ENCODE results near the gene FOXL3. TPM values are rescaled to one million over a fixed set of nuclear protein-coding genes. Genes with fewer than 3 reads are reported as not detected.
"Not testable (repeated sequence)": the region's sequence is repeated elsewhere in the genome, so short reads cannot be mapped to it uniquely, and the experiment has no call there.

The FOXL3 gene
- total RNA-seq, 1 experiment from 2014 or later = not detected

DNA sequence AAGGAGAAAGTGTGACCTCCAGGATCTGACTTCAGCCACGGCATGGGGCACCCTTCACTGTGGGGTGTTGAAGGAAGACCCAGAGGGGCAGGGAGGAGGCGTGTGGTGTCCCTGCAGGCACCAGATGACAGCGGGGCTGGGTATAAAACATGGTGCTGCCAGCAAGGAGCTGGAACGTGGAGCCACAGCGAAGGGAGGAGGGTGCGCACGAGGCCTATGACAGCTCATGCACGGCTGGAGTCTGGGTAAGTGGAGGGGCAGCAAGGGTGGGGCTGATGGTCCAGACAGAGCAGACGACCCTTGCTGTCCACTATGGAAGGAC, 27.8 kb upstream of the FOXL3 start:
- Mint-ChIP-seq H3K4me3 (no peak overlapping the region), H3K4me1 (no peaks in the 10 kb centered on the region), H3K36me3 (peaks cover 68% of the 10 kb centered on the region), H3K27me3 (ENCODE audit: low read depth) (peaks cover 21% of the 10 kb centered on the region), H3K9me3 (peaks cover 37% of the 10 kb centered on the region), H3K27ac (no peak overlapping the region; the same call in 1 of the 2 replicates)
- ATAC-seq (no peak), DNase-seq (ENCODE audit: low spot score) (no peak)
- ChIA-PET POLR2A (no interaction called here), CTCF (no interaction called here)
- TF ChIP-seq, protein P1, sequence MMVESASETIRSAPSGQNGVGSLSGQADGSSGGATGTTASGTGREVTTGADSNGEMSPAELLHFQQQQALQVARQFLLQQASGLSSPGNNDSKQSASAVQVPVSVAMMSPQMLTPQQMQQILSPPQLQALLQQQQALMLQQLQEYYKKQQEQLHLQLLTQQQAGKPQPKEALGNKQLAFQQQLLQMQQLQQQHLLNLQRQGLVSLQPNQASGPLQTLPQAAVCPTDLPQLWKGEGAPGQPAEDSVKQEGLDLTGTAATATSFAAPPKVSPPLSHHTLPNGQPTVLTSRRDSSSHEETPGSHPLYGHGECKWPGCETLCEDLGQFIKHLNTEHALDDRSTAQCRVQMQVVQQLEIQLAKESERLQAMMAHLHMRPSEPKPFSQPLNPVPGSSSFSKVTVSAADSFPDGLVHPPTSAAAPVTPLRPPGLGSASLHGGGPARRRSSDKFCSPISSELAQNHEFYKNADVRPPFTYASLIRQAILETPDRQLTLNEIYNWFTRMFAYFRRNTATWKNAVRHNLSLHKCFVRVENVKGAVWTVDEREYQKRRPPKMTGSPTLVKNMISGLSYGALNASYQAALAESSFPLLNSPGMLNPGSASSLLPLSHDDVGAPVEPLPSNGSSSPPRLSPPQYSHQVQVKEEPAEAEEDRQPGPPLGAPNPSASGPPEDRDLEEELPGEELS (CRISPR knock-in tag; IDR thresholded peaks at IDR 0.05) = no peak
- TF ChIP-seq, protein P2, sequence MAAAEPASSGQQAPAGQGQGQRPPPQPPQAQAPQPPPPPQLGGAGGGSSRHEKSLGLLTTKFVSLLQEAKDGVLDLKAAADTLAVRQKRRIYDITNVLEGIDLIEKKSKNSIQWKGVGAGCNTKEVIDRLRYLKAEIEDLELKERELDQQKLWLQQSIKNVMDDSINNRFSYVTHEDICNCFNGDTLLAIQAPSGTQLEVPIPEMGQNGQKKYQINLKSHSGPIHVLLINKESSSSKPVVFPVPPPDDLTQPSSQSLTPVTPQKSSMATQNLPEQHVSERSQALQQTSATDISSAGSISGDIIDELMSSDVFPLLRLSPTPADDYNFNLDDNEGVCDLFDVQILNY (CRISPR knock-in tag; IDR thresholded peaks at IDR 0.05) = no peak
- TF ChIP-seq NFYB (CRISPR knock-in tag; conservative IDR thresholded peaks at IDR 0.05; ENCODE audit: low read depth) = no peak
- TF ChIP-seq TEAD1 (CRISPR knock-in tag; IDR thresholded peaks at IDR 0.05) = no peak
- no peak for TF ChIP-seq RORB (CRISPR knock-in tag; IDR thresholded peaks at IDR 0.05)
- TF ChIP-seq FOXP1 (CRISPR knock-in tag; IDR thresholded peaks at IDR 0.05; ENCODE audit: borderline replicate concordance) = no peak
- no peak for TF ChIP-seq NFE2L1 (CRISPR knock-in tag; IDR thresholded peaks at IDR 0.05)
- TF ChIP-seq HMGA2 (CRISPR knock-in tag; IDR thresholded peaks at IDR 0.05) = no peak

DNA sequence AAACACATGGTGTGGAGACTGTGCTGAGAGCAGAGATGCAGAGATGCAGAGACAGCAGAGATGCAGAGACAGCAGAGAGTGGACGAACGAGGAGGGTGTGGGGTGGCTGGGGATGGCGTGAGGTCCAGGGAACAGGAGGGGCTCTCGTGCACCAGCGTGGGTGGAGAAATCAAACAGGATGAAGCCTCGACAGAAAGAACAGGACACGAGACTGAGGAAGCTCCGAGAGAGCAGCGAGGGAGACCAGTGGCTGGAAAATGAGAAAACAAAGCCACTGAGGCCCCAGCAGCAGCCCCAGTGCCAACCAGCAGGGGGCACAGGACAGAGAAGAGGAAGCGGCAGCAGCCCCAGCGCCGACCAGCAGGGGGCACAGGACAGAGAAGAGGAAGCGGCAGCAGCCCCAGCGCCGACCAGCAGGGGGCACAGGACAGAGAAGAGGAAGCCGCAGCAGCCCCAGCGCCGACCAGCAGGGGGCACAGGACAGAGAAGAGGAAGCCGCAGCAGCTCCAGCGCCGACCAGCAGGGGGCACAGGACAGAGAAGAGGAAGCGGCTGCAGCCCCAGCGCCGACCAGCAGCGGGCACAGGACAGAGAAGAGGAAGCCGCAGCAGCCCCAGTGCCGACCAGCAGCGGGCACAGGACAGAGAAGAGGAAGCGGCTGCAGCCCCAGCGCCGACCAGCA, 27.2 kb upstream of the FOXL3 start:
- H3K4me3 Mint-ChIP-seq, CTCF ChIA-PET, H3K4me1 Mint-ChIP-seq, ATAC-seq, POLR2A ChIA-PET, H3K27ac Mint-ChIP-seq: not testable (repeated sequence)
- TF ChIP-seq, protein P3, sequence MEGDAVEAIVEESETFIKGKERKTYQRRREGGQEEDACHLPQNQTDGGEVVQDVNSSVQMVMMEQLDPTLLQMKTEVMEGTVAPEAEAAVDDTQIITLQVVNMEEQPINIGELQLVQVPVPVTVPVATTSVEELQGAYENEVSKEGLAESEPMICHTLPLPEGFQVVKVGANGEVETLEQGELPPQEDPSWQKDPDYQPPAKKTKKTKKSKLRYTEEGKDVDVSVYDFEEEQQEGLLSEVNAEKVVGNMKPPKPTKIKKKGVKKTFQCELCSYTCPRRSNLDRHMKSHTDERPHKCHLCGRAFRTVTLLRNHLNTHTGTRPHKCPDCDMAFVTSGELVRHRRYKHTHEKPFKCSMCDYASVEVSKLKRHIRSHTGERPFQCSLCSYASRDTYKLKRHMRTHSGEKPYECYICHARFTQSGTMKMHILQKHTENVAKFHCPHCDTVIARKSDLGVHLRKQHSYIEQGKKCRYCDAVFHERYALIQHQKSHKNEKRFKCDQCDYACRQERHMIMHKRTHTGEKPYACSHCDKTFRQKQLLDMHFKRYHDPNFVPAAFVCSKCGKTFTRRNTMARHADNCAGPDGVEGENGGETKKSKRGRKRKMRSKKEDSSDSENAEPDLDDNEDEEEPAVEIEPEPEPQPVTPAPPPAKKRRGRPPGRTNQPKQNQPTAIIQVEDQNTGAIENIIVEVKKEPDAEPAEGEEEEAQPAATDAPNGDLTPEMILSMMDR (IDR thresholded peaks at IDR 0.05) = peak; percentile 42
- Mint-ChIP-seq H3K36me3 (peaks cover 69% of the 10 kb centered on the region), H3K27me3 (ENCODE audit: low read depth) (peaks cover 24% of the 10 kb centered on the region), H3K9me3 (peaks cover 40% of the 10 kb centered on the region)
- peak; percentile 24 for DNase-seq (ENCODE audit: low spot score)

DNA sequence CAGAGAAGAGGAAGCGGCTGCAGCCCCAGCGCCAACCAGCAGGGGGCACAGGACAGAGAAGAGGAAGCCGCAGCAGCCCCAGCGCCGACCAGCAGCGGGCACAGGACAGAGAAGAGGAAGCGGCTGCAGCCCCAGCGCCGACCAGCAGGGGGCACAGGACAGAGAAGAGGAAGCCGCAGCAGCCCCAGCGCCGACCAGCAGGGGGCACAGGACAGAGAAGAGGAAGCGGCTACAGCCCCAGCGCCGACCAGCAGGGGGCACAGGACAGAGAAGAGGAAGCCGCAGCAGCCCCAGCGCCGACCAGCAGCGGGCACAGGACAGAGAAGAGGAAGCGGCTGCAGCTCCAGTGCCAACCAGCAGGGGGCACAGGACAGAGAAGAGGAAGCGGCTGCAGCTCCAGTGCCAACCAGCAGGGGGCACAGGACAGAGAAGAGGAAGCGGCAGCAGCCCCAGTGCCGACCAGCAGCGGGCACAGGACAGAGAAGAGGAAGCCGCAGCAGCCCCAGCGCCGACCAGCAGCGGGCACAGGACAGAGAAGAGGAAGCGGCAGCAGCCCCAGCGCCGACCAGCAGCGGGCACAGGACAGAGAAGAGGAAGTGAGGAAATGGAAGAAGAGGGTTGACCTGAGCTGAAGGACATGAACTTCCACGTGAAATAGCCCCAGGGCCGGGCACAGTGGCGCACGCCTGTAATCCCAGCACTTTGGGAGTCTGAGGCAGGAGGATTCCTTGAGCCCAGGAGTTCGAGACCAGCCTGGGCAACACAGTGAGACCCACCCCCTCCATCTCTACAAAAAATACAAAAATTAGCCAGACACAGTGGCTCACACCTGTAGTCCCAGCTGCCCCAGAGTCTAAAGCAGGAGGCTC, 26.3 kb upstream of the FOXL3 start:
- peaks cover 65% of the 10 kb centered on the region for H3K36me3 Mint-ChIP-seq
- H3K27me3 Mint-ChIP-seq (ENCODE audit: low read depth) = peaks cover 29% of the 10 kb centered on the region
- DNase-seq (ENCODE audit: low spot score) = peak; percentile 52
- H3K4me3 Mint-ChIP-seq, ATAC-seq, H3K27ac Mint-ChIP-seq, POLR2A ChIA-PET, H3K4me1 Mint-ChIP-seq: not testable (repeated sequence)
- CTCF ChIA-PET = interaction anchor here (0.6 to 1.5 kb wide), 5 partner anchors 27 to 216 kb away, joined by 3 to 5 read pairs (median 3); no protein-coding TSS in a partner anchor
- peaks cover 48% of the 10 kb centered on the region for H3K9me3 Mint-ChIP-seq
- TF ChIP-seq, protein P3 (IDR thresholded peaks at IDR 0.05) = peak; percentile 68
